ENCODE measurements around the gene RAC2.

- TF ChIP-seq EZH2 (IDR thresholded peaks at IDR 0.05; ENCODE audit: low read depth, low read length, severe bottlenecking) (no peak), YY1 (IDR thresholded peaks at IDR 0.05; ENCODE audit: low read depth, low read length) (no peak)
Measured at GRCh38 chr22:37197451-37198257, 46.4 kb downstream of the RAC2 start.
